ENCODE results near the gene SAPCD2. TPM values are rescaled to one million over a fixed set of nuclear protein-coding genes. Genes with fewer than 3 reads are reported as not detected.

The SAPCD2 gene
- total and polyA plus RNA-seq, 2 of the 4 experiments (the other 2 are of a cell fraction), result 3.4 to 4.9 TPM

DNA sequence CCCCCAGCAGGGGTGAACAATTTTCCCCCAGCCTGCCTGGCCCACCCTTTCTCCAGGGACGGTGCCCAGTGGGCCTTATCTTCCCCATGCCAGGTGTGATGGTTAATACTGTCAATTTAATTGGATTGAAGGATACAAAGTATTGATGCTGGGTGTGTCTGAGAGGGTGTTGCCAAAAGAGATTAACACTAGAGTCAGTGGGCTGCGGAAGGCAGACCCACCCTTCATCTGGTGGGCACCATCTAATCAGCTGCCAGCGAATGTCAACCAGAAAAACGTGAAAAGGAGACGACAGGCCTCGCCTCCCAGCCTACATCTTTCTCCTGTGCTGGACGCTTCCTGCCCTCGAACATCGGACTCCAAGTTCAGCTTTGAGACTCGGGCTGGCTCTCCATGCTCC is 32.9 kb downstream of the SAPCD2 start:
- Histone ChIP-seq H4K8ac (ENCODE audit: low read depth in 2 of 2, low read length in 2 of 2) (no peak overlapping the region), H3K4ac (ENCODE audit: low read depth, low read length) (no peak overlapping the region), H3K4me3 (ENCODE audit: insufficient read depth, low read depth, low read length) (no peak overlapping the region), H3K4me1 (ENCODE audit: control insufficient read depth, insufficient read depth, low read length) (no peaks in the 10 kb centered on the region), H2BK15ac (ENCODE audit: low read depth, low read length) (no peak overlapping the region), H2AK5ac (ENCODE audit: low read depth, low read length) (no peak overlapping the region), H3K36me3 (ENCODE audit: control insufficient read depth, insufficient read depth, low read length) (peaks cover 17% of the 10 kb centered on the region), H3K9me1 (ENCODE audit: insufficient read depth, low read length) (no peaks in the 10 kb centered on the region), H3K4me2 (ENCODE audit: low read depth, low read length) (no peak overlapping the region), H4K20me1 (ENCODE audit: insufficient read depth, low read length) (peaks cover 7% of the 10 kb centered on the region; the same call in 1 of the 2 replicates), H2AFZ (replicated peaks; ENCODE audit: low read length, poor library complexity) (no peak overlapping the region), H2BK5ac (ENCODE audit: low read depth, low read length, poor library complexity, severe bottlenecking) (no peak overlapping the region), H3K27me3 (ENCODE audit: control insufficient read depth, insufficient read depth, low read length) (peaks cover 2% of the 10 kb centered on the region; the same call in 1 of the 2 replicates), H4K5ac (ENCODE audit: low read depth, low read length) (no peak overlapping the region), H4K91ac (ENCODE audit: insufficient read depth, low read depth, low read length) (no peak overlapping the region), H2BK20ac (ENCODE audit: low read depth, low read length) (no peak overlapping the region), H3K56ac (ENCODE audit: extremely low read depth, insufficient read depth, low read length) (no peak overlapping the region), H3K9me3 (ENCODE audit: control insufficient read depth, insufficient read depth, low read length) (no peaks in the 10 kb centered on the region), H2BK120ac (ENCODE audit: low read depth, low read length) (no peak overlapping the region), H2AK9ac (replicated peaks; ENCODE audit: low read depth, low read length, poor library complexity) (no peak overlapping the region), H3K23ac (ENCODE audit: low read depth, low read length) (no peak overlapping the region), H3K18ac (ENCODE audit: low read depth, low read length) (no peak overlapping the region), H3K27ac (ENCODE audit: insufficient read depth, low read length) (no peak overlapping the region), H3K79me1 (ENCODE audit: low read depth in 1 of 2, low read length in 2 of 2) (no peaks in the 10 kb centered on the region), H3K14ac (replicated peaks; ENCODE audit: low read depth, low read length) (no peak overlapping the region), H3K9ac (ENCODE audit: low read depth, low read length) (no peak overlapping the region)
- WGBS, 2 experiments (ENCODE audit: extremely low coverage in 2 of 2, insufficient read length in 1 of 2), result 60% methylated on average over 1 of the region's 10 CpGs; no CpG with 5 or more reads in 1 of the 2 experiments
- ATAC-seq (ENCODE audit: low read depth), result no peak
- POLR2A ChIA-PET (ENCODE audit: unreplicated experiment), result no interaction called here
- TF ChIP-seq POLR2A (IDR thresholded peaks at IDR 0.05; ENCODE audit: low read depth, low read length) (no peak), MAZ (IDR thresholded peaks at IDR 0.05; ENCODE audit: borderline replicate concordance, low read depth, low read length) (no peak), CEBPB (IDR thresholded peaks at IDR 0.05; ENCODE audit: low read depth, low read length) (no peak), RCOR1 (IDR thresholded peaks at IDR 0.05; ENCODE audit: insufficient replicate concordance, low read length) (no peak), BHLHE40 (IDR thresholded peaks at IDR 0.05; ENCODE audit: low read depth, low read length) (no peak), RFX5 (IDR thresholded peaks at IDR 0.05; ENCODE audit: low read depth, low read length) (no peak), SMC3 (IDR thresholded peaks at IDR 0.05; ENCODE audit: low read depth, low read length) (no peak), MXI1 (IDR thresholded peaks at IDR 0.05; ENCODE audit: borderline replicate concordance, low read depth, low read length) (no peak), NFE2L2 (IDR thresholded peaks at IDR 0.05; ENCODE audit: low read depth, low read length) (no peak)
- TF ChIP-seq, protein P1, sequence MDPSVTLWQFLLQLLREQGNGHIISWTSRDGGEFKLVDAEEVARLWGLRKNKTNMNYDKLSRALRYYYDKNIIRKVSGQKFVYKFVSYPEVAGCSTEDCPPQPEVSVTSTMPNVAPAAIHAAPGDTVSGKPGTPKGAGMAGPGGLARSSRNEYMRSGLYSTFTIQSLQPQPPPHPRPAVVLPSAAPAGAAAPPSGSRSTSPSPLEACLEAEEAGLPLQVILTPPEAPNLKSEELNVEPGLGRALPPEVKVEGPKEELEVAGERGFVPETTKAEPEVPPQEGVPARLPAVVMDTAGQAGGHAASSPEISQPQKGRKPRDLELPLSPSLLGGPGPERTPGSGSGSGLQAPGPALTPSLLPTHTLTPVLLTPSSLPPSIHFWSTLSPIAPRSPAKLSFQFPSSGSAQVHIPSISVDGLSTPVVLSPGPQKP (IDR thresholded peaks at IDR 0.05; ENCODE audit: borderline replicate concordance, low read depth, low read length), result no peak
- TF ChIP-seq, protein P2, sequence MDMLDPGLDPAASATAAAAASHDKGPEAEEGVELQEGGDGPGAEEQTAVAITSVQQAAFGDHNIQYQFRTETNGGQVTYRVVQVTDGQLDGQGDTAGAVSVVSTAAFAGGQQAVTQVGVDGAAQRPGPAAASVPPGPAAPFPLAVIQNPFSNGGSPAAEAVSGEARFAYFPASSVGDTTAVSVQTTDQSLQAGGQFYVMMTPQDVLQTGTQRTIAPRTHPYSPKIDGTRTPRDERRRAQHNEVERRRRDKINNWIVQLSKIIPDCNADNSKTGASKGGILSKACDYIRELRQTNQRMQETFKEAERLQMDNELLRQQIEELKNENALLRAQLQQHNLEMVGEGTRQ (IDR thresholded peaks at IDR 0.05; ENCODE audit: low read depth, low read length), result no peak
- dilution Hi-C loops (cut with HindIII; ENCODE audit: low sequenced_read_pairs, unreplicated experiment) (no loop called here), in situ Hi-C loops (cut with MboI; ENCODE audit: low sequenced_read_pairs) (loop anchor here (10.0 kb wide), 1 partner anchor 253 kb away; no protein-coding TSS in a partner anchor), intact Hi-C loops (cut with micrococcal nuclease) (no loop called here)
- CTCF ChIA-PET, result interaction anchor here (0.6 kb wide), 1 partner anchor 202 kb away, joined by 3 read pairs; no protein-coding TSS in a partner anchor
- BruUV-seq (replicated peaks), result no TSS peak
- DNase-seq, result no peak
